ENCODE measurements around the gene SF1. TPM values are rescaled to one million over a fixed set of nuclear protein-coding genes. Genes with fewer than 3 reads are reported as not detected.

The SF1 gene
- total and polyA plus RNA-seq, 2 experiments from 2014 or later = 138 to 163 TPM

GRCh38 chr11:64721359-64721699 is 57.0 kb downstream of the SF1 start:
- Histone ChIP-seq H4K20me1 (ENCODE audit: insufficient read depth, poor library complexity, severe bottlenecking) (no peaks in the 10 kb centered on the region), H3K4me3 (no peak overlapping the region), H2AFZ (no peak overlapping the region), H3K9me2 (replicated peaks; ENCODE audit: insufficient read depth) (no peaks in the 10 kb centered on the region), H3K27ac (no peak overlapping the region), H3K9me3 (ENCODE audit: low read depth) (no peaks in the 10 kb centered on the region), H3K36me3 (replicated peaks; ENCODE audit: insufficient read depth, low read depth) (no peaks in the 10 kb centered on the region), H3K79me2 (no peaks in the 10 kb centered on the region), H3K4me2 (no peak overlapping the region), H3K27me3 (peaks cover 58% of the 10 kb centered on the region), H3K4me1 (ENCODE audit: insufficient read depth) (no peaks in the 10 kb centered on the region)
- TF ChIP-seq EZH2phosphoT487 (IDR thresholded peaks at IDR 0.05; ENCODE audit: low read depth, severe bottlenecking, unreplicated experiment) (no peak), EZH2 (IDR thresholded peaks at IDR 0.05; ENCODE audit: borderline replicate concordance) (no peak), CTCF (IDR thresholded peaks at IDR 0.05; ENCODE audit: poor library complexity) (no peak)
- WGBS (ENCODE audit: low lambda C conversion rate, missing lambda C conversion rate) = 69% methylated on average over 3 of the region's 3 CpGs
- DNase-seq (ENCODE audit: low spot score) = no peak

GRCh38 chr11:64720640-64721358 is 57.5 kb downstream of the SF1 start:
- Histone ChIP-seq H3K9me2 (replicated peaks; ENCODE audit: insufficient read depth) (no peaks in the 10 kb centered on the region), H3K27ac (no peak overlapping the region), H3K4me3 (no peak overlapping the region), H3K9me3 (ENCODE audit: low read depth) (no peaks in the 10 kb centered on the region), H3K27me3 (peaks cover 64% of the 10 kb centered on the region), H2AFZ (no peak overlapping the region), H4K20me1 (ENCODE audit: insufficient read depth, poor library complexity, severe bottlenecking) (no peaks in the 10 kb centered on the region), H3K36me3 (replicated peaks; ENCODE audit: insufficient read depth, low read depth) (no peaks in the 10 kb centered on the region), H3K79me2 (no peaks in the 10 kb centered on the region), H3K4me2 (no peak overlapping the region), H3K4me1 (ENCODE audit: insufficient read depth) (no peaks in the 10 kb centered on the region)
- 77% methylated on average over 12 of the region's 12 CpGs for WGBS (ENCODE audit: low lambda C conversion rate, missing lambda C conversion rate)
- no peak for DNase-seq (ENCODE audit: low spot score)
- TF ChIP-seq EZH2 (IDR thresholded peaks at IDR 0.05; ENCODE audit: borderline replicate concordance) = no peak
- TF ChIP-seq CTCF (IDR thresholded peaks at IDR 0.05; ENCODE audit: poor library complexity) = no peak
- no peak for TF ChIP-seq EZH2phosphoT487 (IDR thresholded peaks at IDR 0.05; ENCODE audit: low read depth, severe bottlenecking, unreplicated experiment)

- Histone ChIP-seq H3K4me3 (no peak overlapping the region), H3K27ac (no peak overlapping the region), H3K4me2 (no peak overlapping the region), H3K36me3 (replicated peaks; ENCODE audit: insufficient read depth, low read depth) (no peaks in the 10 kb centered on the region), H3K4me1 (ENCODE audit: insufficient read depth) (no peaks in the 10 kb centered on the region), H2AFZ (no peak overlapping the region), H3K79me2 (no peaks in the 10 kb centered on the region), H3K9me3 (ENCODE audit: low read depth) (no peaks in the 10 kb centered on the region), H3K9me2 (replicated peaks; ENCODE audit: insufficient read depth) (no peaks in the 10 kb centered on the region), H4K20me1 (ENCODE audit: insufficient read depth, poor library complexity, severe bottlenecking) (no peaks in the 10 kb centered on the region), H3K27me3 (peaks cover 70% of the 10 kb centered on the region)
- WGBS (ENCODE audit: low lambda C conversion rate, missing lambda C conversion rate) = 81% methylated on average over 9 of the region's 9 CpGs
- no peak for DNase-seq (ENCODE audit: low spot score)
- no peak for TF ChIP-seq EZH2phosphoT487 (IDR thresholded peaks at IDR 0.05; ENCODE audit: low read depth, severe bottlenecking, unreplicated experiment)
- no peak for TF ChIP-seq CTCF (IDR thresholded peaks at IDR 0.05; ENCODE audit: poor library complexity)
- TF ChIP-seq EZH2 (IDR thresholded peaks at IDR 0.05; ENCODE audit: borderline replicate concordance) = no peak
These were observed 58.2 kb downstream of the SF1 start for GRCh38 chr11:64720167-64720566.
